ENCODE data around the gene CDAN1.
A peak's percentile ranks its signal among the peaks of the same experiment; 100 is the strongest.
"Not testable (repeated sequence)": the region's sequence is repeated elsewhere in the genome, so short reads cannot be mapped to it uniquely, and the experiment has no call there.

CDAN1 gene, protein sequence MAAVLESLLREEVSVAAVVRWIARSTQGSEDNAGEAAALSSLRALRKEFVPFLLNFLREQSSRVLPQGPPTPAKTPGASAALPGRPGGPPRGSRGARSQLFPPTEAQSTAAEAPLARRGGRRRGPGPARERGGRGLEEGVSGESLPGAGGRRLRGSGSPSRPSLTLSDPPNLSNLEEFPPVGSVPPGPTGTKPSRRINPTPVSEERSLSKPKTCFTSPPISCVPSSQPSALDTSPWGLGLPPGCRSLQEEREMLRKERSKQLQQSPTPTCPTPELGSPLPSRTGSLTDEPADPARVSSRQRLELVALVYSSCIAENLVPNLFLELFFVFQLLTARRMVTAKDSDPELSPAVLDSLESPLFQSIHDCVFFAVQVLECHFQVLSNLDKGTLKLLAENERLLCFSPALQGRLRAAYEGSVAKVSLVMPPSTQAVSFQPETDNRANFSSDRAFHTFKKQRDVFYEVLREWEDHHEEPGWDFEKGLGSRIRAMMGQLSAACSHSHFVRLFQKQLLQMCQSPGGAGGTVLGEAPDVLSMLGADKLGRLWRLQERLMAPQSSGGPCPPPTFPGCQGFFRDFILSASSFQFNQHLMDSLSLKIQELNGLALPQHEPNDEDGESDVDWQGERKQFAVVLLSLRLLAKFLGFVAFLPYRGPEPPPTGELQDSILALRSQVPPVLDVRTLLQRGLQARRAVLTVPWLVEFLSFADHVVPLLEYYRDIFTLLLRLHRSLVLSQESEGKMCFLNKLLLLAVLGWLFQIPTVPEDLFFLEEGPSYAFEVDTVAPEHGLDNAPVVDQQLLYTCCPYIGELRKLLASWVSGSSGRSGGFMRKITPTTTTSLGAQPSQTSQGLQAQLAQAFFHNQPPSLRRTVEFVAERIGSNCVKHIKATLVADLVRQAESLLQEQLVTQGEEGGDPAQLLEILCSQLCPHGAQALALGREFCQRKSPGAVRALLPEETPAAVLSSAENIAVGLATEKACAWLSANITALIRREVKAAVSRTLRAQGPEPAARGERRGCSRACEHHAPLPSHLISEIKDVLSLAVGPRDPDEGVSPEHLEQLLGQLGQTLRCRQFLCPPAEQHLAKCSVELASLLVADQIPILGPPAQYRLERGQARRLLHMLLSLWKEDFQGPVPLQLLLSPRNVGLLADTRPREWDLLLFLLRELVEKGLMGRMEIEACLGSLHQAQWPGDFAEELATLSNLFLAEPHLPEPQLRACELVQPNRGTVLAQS

DNA sequence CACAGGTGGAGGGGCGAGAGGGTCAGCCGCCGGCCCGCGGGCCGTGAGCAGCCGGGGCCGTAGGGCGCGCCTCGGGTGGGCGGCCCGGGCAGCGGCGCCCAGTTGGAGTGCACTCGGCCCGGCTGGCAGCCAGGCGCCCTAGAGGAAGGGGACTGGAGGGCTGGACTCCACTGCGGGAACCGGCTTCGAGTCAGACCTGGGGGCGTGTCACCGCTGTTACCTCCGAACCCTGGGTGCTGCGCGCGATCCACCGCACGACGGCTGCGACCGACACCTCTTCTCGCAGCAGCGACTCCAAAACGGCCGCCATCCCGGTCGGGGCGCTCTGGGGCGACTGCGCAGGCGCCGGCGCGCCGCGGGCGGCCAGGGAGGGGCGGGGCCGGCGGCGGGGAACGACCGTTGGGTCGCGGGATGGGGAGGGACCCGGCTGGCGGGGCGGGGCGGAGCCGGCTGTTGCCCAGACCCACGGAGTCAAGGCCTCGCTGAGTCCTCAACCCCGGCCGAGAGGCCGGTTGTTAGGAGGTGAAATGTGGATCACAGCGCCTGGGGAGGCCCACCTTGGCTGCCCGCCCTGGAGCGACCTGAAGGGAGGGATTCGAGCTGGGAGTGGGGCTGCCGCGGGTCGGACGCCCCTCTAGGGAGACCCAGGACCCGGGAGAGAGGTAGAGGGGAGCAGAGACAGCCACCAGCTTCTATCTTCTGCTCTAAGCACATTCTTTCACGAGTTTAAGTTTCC, at the start of gene CDAN1:
TSS of gene CDAN1 (minus strand) at position 336 of the 736 bp plus-strand sequence. CDS start at position 310, 26 bp downstream.
- Mint-ChIP-seq H3K4me3 (peak within 1 kb of the TSS; percentile 84), H3K9me3 (no peaks in the 10 kb centered on the region), H3K27ac (peak within 1 kb of the TSS; percentile 55), H3K27me3 (no peaks in the 10 kb centered on the region), H3K36me3 (peaks cover 1% of the 10 kb centered on the region), H3K4me1 (peaks cover 19% of the 10 kb centered on the region)

DNA sequence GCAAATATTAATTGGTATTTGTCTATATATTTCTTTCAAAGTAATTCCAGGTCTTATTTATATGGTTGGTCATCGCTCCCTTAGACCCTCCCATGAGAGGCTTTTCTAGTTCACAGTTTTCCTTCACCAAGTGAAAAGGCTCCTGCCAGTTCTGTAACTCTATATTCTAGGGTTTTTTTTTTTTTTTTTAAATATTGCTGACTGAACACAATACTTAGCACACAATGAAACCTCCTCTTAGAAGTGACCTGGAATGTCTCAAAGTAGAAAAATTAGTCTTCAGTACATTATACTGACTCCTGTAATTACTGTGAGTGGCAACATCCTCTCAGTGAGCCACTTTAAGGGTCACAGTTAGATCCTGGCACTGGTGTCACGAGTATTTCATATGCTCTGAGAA, 48.6 kb upstream of the CDAN1 start:
- H3K4me3 Mint-ChIP-seq, result no peak overlapping the region
- peaks cover 9% of the 10 kb centered on the region for H3K36me3 Mint-ChIP-seq
- no peaks in the 10 kb centered on the region for H3K4me1 Mint-ChIP-seq
- no peaks in the 10 kb centered on the region for H3K9me3 Mint-ChIP-seq
- no peak overlapping the region for H3K27ac Mint-ChIP-seq
- H3K27me3 Mint-ChIP-seq, result no peaks in the 10 kb centered on the region

DNA sequence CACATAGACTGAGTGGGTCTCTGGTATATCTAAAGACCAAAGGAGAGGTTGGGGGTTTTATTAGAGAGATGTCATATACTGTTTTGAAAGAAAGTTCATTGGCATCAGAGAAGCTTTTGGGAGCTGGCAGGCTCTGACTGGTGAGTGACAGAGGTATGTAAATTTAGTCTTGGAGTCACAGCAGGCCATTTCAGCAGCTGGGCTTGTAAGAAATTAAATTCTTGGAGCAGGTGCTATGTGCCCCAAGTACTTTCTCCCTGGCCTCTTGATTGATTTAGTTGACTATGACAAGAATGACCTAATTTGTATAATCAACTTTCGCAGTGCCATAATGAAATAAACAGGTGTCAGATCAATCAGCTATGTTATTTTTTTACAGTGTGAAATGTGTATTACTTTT, 47.8 kb upstream of the CDAN1 start:
- Mint-ChIP-seq H3K27me3 (no peaks in the 10 kb centered on the region), H3K36me3 (peaks cover 9% of the 10 kb centered on the region), H3K27ac (no peak overlapping the region), H3K4me1 (no peaks in the 10 kb centered on the region), H3K9me3 (no peaks in the 10 kb centered on the region), H3K4me3 (no peak overlapping the region)

DNA sequence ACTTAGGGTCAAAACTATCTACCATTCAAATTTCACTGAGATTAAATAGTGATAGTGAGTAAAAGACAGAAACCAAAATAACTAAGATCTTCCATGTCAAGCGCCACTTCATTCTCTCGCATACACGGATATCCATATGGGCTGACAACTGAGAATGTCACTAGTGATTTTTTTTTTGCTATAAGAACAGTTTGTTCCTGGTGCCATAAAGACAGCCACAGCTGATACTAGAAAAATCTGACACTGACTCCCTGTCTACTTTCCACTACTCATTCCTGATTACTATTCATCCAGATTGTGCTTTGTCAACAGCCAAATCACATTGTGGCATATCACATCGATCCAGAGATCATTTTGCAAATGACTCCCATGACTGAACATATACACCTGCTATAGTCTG, 45.8 kb upstream of the CDAN1 start:
- Mint-ChIP-seq H3K9me3 (no peaks in the 10 kb centered on the region), H3K4me3 (no peak overlapping the region), H3K27ac (no peak overlapping the region), H3K36me3 (peaks cover 9% of the 10 kb centered on the region), H3K4me1 (no peaks in the 10 kb centered on the region), H3K27me3 (no peaks in the 10 kb centered on the region)

DNA sequence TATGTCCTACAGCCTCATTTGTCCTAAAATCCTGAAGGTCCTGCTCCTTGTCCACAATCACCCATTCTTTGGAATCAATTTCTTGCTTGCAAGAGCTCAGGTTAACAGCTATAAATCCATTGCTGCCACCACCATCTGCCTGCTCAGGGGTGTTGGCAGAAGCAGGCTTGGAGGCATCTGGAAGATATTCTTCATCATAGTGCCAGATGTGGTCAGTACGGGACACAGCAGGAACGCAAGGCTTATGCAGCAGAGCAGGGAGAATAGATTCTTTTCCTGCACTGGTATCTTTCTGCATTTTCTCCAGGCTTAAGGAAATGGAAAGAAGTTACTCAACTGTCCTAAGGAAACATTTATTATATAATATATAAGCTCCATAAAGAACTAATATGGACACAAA, 38.5 kb upstream of the CDAN1 start:
- H3K36me3 Mint-ChIP-seq, result peaks cover 20% of the 10 kb centered on the region
- H3K4me1 Mint-ChIP-seq, result no peaks in the 10 kb centered on the region
- H3K9me3 Mint-ChIP-seq, result no peaks in the 10 kb centered on the region
- H3K4me3 Mint-ChIP-seq, result no peak overlapping the region
- no peak overlapping the region for H3K27ac Mint-ChIP-seq
- H3K27me3 Mint-ChIP-seq, result no peaks in the 10 kb centered on the region

DNA sequence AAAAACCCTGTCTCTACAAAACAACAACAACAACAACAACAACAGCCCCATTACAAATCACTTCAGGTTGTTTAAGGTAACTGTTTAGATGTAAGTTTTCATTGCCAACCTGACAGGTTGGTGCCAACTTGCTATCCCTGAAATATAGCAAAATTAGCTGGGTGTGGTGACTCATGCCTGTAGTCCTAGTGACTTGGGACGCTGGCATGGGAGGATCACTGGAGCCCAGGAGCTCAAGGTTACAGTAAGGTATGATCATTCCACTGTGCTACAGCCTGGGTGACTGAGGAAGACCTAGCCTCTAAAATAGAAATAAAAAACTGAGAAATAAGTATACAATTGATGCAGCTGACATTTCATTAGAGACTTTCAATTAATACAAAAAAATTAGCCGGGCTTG, 36.0 kb upstream of the CDAN1 start:
- no peak overlapping the region for H3K4me3 Mint-ChIP-seq
- no peak overlapping the region for H3K27ac Mint-ChIP-seq
- H3K4me1 Mint-ChIP-seq, result peaks cover 6% of the 10 kb centered on the region
- no peaks in the 10 kb centered on the region for H3K9me3 Mint-ChIP-seq
- H3K27me3 Mint-ChIP-seq, result no peaks in the 10 kb centered on the region
- peaks cover 30% of the 10 kb centered on the region for H3K36me3 Mint-ChIP-seq

DNA sequence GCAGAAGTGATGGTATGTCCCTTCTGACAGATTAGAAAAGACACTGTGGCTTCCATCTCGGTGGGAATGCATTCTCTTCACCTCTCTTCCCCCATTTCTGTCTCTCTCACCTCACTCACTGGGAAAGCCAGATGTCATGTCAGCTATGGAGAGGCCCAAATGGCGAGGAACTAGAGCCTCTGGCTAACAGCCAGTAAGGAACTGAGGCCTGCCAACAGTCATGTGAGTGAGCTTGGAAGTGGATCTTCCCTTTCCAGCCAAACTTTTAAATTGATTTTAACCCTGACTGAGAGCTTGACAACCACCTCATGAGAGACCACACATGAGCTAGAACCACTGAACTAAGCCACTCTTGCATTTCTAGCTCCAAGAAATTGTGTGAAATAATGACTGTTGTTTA, 35.2 kb upstream of the CDAN1 start:
- Mint-ChIP-seq H3K4me3 (no peak overlapping the region), H3K36me3 (peaks cover 35% of the 10 kb centered on the region), H3K27me3 (no peaks in the 10 kb centered on the region), H3K4me1 (peaks cover 7% of the 10 kb centered on the region), H3K27ac (no peak overlapping the region), H3K9me3 (peaks cover 3% of the 10 kb centered on the region)

DNA sequence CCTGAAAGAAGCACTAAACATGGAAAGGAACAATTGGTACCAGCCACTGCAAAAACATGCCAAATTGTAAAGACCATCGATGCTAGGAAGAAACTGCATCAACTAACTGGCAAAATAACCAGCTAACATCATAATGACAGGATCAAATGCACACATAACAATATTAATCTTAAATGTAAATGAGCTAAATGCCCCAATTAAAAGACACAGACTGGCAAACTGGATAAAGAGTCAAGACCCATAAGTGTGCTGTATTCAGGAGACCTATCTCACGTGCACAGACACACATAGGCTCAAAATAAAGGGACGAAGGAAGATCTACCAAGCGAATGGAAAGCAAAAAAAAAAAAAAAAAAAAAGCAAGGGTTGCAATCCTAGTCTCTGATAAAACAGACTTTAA, 29.2 kb upstream of the CDAN1 start:
- H3K9me3 Mint-ChIP-seq, result peaks cover 15% of the 10 kb centered on the region
- H3K27ac Mint-ChIP-seq, H3K4me3 Mint-ChIP-seq, H3K27me3 Mint-ChIP-seq, H3K4me1 Mint-ChIP-seq: not testable (repeated sequence)
- peaks cover 54% of the 10 kb centered on the region for H3K36me3 Mint-ChIP-seq

DNA sequence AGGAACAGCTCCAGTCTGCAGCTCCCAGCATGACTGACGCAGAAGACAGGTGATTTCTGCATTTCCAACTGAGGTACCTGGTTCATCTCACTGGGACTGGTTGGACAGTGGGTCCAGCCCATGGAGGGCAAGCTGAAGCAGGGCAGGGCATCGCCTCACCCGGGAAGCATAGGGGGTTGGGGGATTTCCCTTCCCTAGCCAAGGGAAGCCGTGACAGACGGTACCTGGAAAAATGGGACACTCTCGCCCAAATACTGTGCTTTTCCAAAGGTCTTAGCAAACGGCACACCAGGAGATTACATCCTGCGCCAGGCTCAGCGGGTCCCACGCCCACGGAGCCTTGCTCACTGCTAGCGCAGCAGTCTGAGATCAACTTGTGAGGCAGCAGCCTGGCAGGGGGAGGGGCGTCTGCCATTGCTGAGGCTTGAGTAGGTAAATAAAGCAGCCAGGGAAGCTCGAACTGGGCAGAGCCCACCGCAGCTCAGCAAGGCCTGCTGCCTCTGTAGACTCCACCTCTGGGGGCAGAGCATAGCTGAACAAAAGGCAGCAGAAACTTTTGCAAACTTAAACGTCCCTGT, 27.3 kb upstream of the CDAN1 start:
- H3K27ac Mint-ChIP-seq, H3K4me1 Mint-ChIP-seq, H3K4me3 Mint-ChIP-seq, H3K27me3 Mint-ChIP-seq: not testable (repeated sequence)
- Mint-ChIP-seq H3K9me3 (peaks cover 16% of the 10 kb centered on the region), H3K36me3 (peaks cover 55% of the 10 kb centered on the region)

DNA sequence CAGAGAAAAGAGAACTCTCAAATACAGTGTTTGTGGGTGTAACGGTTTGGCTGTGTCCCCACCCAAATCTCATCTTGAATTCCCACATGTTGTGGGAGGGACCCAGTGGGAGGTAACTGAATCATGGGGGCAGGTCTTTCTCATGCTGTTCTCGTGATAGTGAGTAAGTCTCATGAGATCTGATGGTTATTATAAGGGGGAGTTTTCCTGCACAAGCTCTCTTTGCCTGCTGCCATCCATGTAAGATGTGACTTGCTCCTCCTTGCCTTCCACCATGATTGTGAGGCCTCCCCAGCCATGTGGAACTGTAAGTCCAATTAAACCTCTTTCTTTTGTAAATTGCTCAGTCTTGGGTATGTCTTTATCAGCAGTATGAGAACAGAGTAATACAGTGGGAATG, 24.9 kb upstream of the CDAN1 start:
- H3K4me1 Mint-ChIP-seq, H3K27me3 Mint-ChIP-seq, H3K9me3 Mint-ChIP-seq, H3K27ac Mint-ChIP-seq, H3K4me3 Mint-ChIP-seq: not testable (repeated sequence)
- H3K36me3 Mint-ChIP-seq, result peaks cover 42% of the 10 kb centered on the region

DNA sequence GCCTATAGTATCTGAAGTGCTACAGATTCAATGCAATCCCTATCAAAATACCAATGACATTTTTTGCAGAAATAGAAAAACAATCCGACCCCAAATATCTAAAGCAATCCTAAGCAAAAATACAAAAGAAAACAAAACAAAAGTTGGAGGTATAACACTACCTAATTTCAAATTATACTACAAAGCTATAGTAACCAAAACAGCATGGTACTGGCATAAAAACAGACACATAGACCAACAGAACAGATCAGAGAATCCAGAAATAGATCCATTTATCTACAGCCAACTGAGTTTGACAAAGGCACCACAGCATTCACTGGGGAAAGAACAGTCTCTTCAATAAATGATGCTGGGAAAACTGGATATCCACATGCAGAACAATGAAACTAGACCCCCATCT, 23.8 kb upstream of the CDAN1 start:
- peaks cover 9% of the 10 kb centered on the region for H3K9me3 Mint-ChIP-seq
- H3K4me3 Mint-ChIP-seq, result no peak overlapping the region
- H3K36me3 Mint-ChIP-seq, result peaks cover 36% of the 10 kb centered on the region
- H3K27me3 Mint-ChIP-seq, result no peaks in the 10 kb centered on the region
- H3K4me1 Mint-ChIP-seq, result no peaks in the 10 kb centered on the region
- H3K27ac Mint-ChIP-seq, result no peak overlapping the region

DNA sequence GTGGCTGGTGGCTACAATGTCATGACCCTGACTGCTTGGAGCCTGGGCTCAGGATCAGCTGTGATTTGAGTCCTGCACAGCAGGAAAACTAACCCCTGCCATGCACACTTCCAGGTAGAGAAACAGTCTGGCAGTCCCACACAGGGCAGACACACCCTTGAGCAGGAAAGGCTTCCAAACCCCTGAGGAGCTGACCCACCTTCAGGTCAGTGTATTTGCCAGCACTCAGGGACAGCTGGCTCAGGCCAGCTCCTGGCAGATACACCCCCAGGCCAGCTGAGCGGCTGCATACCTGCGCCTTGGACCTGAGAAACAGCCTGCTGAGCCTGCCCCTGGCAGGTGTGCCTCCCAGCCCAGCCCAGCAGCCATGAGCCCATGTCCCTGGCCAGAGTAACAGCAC, 22.2 kb upstream of the CDAN1 start:
- Mint-ChIP-seq H3K27ac (no peak overlapping the region), H3K27me3 (no peaks in the 10 kb centered on the region), H3K36me3 (peaks cover 26% of the 10 kb centered on the region), H3K4me3 (no peak overlapping the region), H3K4me1 (no peaks in the 10 kb centered on the region), H3K9me3 (peaks cover 9% of the 10 kb centered on the region)

DNA sequence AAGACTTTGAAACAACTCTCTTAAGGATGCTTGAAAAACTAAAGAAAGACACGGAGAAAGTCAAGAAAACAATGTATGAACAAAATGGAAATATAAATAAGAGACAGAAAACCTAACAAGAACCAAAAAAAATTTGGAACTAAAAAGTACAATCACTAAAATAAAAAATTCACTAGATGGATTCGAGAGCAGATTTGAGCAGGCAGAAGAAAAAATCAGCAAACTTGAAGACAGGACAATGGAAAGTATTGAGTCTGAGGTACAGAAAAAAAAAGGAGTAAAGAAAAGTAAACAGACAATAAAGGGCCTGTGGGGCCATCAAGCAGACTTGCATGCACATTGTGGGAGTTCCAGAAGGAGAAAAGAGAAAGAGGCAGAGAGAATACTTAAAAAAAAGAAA, 13.4 kb upstream of the CDAN1 start:
- H3K4me3 Mint-ChIP-seq, result no peak overlapping the region
- H3K27me3 Mint-ChIP-seq, result no peaks in the 10 kb centered on the region
- H3K4me1 Mint-ChIP-seq, result no peaks in the 10 kb centered on the region
- no peak overlapping the region for H3K27ac Mint-ChIP-seq
- H3K9me3 Mint-ChIP-seq, result peaks cover 13% of the 10 kb centered on the region
- peaks cover 44% of the 10 kb centered on the region for H3K36me3 Mint-ChIP-seq

DNA sequence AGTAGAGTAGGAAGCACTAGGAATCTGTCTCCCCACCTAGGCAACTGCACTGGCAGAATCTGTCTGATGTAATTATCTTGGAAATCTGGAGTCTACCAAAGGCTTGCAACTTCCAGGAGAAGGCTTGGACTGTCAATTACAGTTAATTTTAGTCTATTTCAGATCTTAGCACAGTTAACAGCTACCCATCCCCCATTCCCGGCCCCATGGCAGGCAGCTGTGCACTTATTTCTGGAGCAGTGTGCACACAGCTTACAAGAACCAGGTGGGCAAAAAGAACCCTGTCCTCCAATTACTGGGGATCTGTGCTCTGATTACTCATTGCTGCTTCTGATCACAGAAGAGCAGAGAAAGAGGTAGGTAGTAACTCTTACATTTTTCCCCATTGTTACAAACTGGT, 12.3 kb upstream of the CDAN1 start:
- H3K4me3 Mint-ChIP-seq, result no peak overlapping the region
- H3K9me3 Mint-ChIP-seq, result peaks cover 13% of the 10 kb centered on the region
- H3K27me3 Mint-ChIP-seq, result no peaks in the 10 kb centered on the region
- no peaks in the 10 kb centered on the region for H3K4me1 Mint-ChIP-seq
- H3K36me3 Mint-ChIP-seq, result peaks cover 44% of the 10 kb centered on the region
- no peak overlapping the region for H3K27ac Mint-ChIP-seq

DNA sequence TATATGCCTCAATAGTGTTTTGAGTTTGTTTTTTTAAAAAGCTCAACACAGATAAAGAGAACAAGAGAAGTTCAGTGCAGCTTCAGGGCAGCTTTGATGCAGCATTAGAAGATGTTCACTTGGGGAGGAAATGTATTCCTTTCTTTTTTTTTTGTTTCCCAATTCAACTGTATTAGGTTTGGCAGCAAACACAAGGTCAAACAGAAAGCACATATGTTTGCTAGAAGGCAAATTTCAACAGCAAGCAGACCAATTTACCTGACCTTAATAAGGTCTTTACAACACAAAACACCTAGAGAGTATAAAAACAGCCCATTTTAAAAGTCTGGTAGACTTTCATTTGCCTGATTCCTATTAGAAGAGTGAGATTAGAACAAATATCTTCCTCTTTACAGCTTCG, 7.3 kb upstream of the CDAN1 start:
- no peak overlapping the region for H3K4me3 Mint-ChIP-seq
- no peaks in the 10 kb centered on the region for H3K9me3 Mint-ChIP-seq
- no peaks in the 10 kb centered on the region for H3K4me1 Mint-ChIP-seq
- no peaks in the 10 kb centered on the region for H3K27me3 Mint-ChIP-seq
- H3K36me3 Mint-ChIP-seq, result peaks cover 6% of the 10 kb centered on the region
- H3K27ac Mint-ChIP-seq, result no peak overlapping the region
